Fibroblast of lung (primary cell): ENCODE results near the gene CACNB2.

Experiments
- CTCF ChIP-seq, 2 donors: IDR thresholded peaks in 1 of 2; conservative IDR thresholded peaks in 1 of 2; 1 replicate in 1 of 2; 2 replicates in 1 of 2; pipeline ENCODE4 v1.5.1; 2011 to 2012; ENCODE audit warnings: low read length in 2 of 2, control low read depth in 1 of 2, inconsistent platforms in 1 of 2, low read depth in 1 of 2, mild to moderate bottlenecking in 1 of 2
- EZH2 ChIP-seq: IDR thresholded peaks from 2 replicates; pipeline ENCODE4 v1.5.1; 2012; ENCODE audit warnings: low read length, control low read depth, mild to moderate bottlenecking; ENCODE audit errors: missing control alignments

GRCh38 chr10:18158773-18159265, 18.6 kb downstream of the CACNB2 start:
- TF ChIP-seq CTCF (conservative IDR thresholded peaks at IDR 0.05 in 1 of 2, IDR thresholded peaks at IDR 0.05 in 1 of 2; ENCODE audit: low read depth in 1 of 2, low read length in 2 of 2) (no peak), EZH2 (no peak)
